HepG2 (cell line): Measurements from ENCODE around the gene RSL1D1. TPM values are rescaled to one million over a fixed set of nuclear protein-coding genes. Genes with fewer than 3 reads are reported as not detected.

Experiments
- BATF2 ChIP-seq: sonication (generic); formaldehyde crosslinking; IDR thresholded peaks from 2 replicates; pipeline ENCODE4 v1.8.0; 2022; ENCODE audit warnings: mild to moderate bottlenecking, missing genetic modification reagents, moderate library complexity
- CBX1 ChIP-seq: IDR thresholded peaks from one replicate; pipeline ENCODE4 v1.6.1; 2016; ENCODE audit warnings: antibody characterized with exemption, low read depth
- DPF2 ChIP-seq: sonication (generic); formaldehyde crosslinking; IDR thresholded peaks from 2 replicates; pipeline ENCODE4 v1.4.0; 2020; ENCODE audit warnings: mild to moderate bottlenecking, low read depth, missing genetic modification reagents, borderline replicate concordance
- ELF1 ChIP-seq: sonication (generic); formaldehyde crosslinking; IDR thresholded peaks from 2 replicates; pipeline ENCODE4 v1.4.0; 2020; ENCODE audit warnings: missing genetic modification reagents
- GATAD2A ChIP-seq: IDR thresholded peaks from 2 replicates; pipeline ENCODE4 v1.6.1; 2016
- HHEX ChIP-seq: IDR thresholded peaks from 2 replicates; pipeline ENCODE4 v1.6.1; 2016; ENCODE audit warnings: control low read depth
- IRF2 ChIP-seq: IDR thresholded peaks from 2 replicates; pipeline ENCODE4 v1.6.1; 2018; ENCODE audit warnings: missing genetic modification reagents, missing compliant biosample characterization
- KLF12 ChIP-seq: sonication (generic); formaldehyde crosslinking; IDR thresholded peaks from 2 replicates; pipeline ENCODE4 v1.4.0; 2020; ENCODE audit warnings: missing genetic modification reagents, borderline replicate concordance
- MAZ ChIP-seq, 2 experiments: sonication (generic) in 1 of 2; formaldehyde crosslinking in 1 of 2; IDR thresholded peaks; 2 replicates each; pipeline versions ENCODE4 v1.5.0 to v1.6.1; 2012 to 2020; ENCODE audit warnings: low read depth in 2 of 2, mild to moderate bottlenecking in 2 of 2, borderline replicate concordance in 1 of 2, improper control_type of control experiment in 1 of 2, low read length in 1 of 2, missing genetic modification reagents in 1 of 2, moderate library complexity in 1 of 2
- PAWR ChIP-seq: sonication (generic); formaldehyde crosslinking; IDR thresholded peaks from 2 replicates; pipeline ENCODE4 v1.4.0; 2020; ENCODE audit warnings: missing genetic modification reagents, mild to moderate bottlenecking, borderline replicate concordance
- PCBP2 ChIP-seq: fragments of 200-400 bp; formaldehyde crosslinking; optimal IDR thresholded peaks from 2 replicates; pipeline ENCODE3; 2018; ENCODE audit warnings: low read length, low read depth; ENCODE audit not compliant: poor library complexity, severe bottlenecking
- POLR2A ChIP-seq, 2 experiments: IDR thresholded peaks; 2 replicates each; pipeline ENCODE4 v1.6.1; 2011; ENCODE audit warnings: low read depth in 2 of 2, low read length in 2 of 2, mild to moderate bottlenecking in 1 of 2, moderate library complexity in 1 of 2; ENCODE audit not compliant: insufficient read depth in 1 of 2
- SNAPC2 ChIP-seq: sonication (generic); formaldehyde crosslinking; IDR thresholded peaks from 2 replicates; pipeline ENCODE4 v1.8.1; 2022; ENCODE audit warnings: mild to moderate bottlenecking, missing genetic modification reagents
- ZBTB42 ChIP-seq: sonication (generic); formaldehyde crosslinking; IDR thresholded peaks from 2 replicates; pipeline ENCODE4 v1.5.0; 2020; ENCODE audit warnings: mild to moderate bottlenecking, missing genetic modification reagents
- ZC3H13 ChIP-seq: sonication (generic); formaldehyde crosslinking; IDR thresholded peaks from 2 replicates; pipeline ENCODE4 v1.8.1; 2023; ENCODE audit warnings: mild to moderate bottlenecking, missing genetic modification reagents, moderate library complexity
- ZKSCAN5 ChIP-seq: sonication (generic); formaldehyde crosslinking; IDR thresholded peaks from 2 replicates; pipeline ENCODE4 v1.5.1; 2020; ENCODE audit warnings: mild to moderate bottlenecking, missing genetic modification reagents
- ZNF180 ChIP-seq: sonication (generic); formaldehyde crosslinking; IDR thresholded peaks from 2 replicates; pipeline ENCODE4 v1.4.0; 2020; ENCODE audit warnings: low read depth, missing genetic modification reagents, borderline replicate concordance
- ZNF407 ChIP-seq: sonication (generic); formaldehyde crosslinking; IDR thresholded peaks from one replicate; pipeline ENCODE4 v1.5.1; 2020; ENCODE audit warnings: mild to moderate bottlenecking, missing genetic modification reagents; ENCODE audit errors: not compliant biosample characterization
- ZNF704 ChIP-seq: sonication (generic); formaldehyde crosslinking; IDR thresholded peaks from 2 replicates; pipeline ENCODE4 v1.8.1; 2023; ENCODE audit warnings: mild to moderate bottlenecking, inconsistent platforms, moderate library complexity, missing genetic modification reagents, borderline replicate concordance
- ZSCAN29 ChIP-seq: sonication (generic); formaldehyde crosslinking; conservative IDR thresholded peaks from 2 replicates; pipeline ENCODE4 v1.4.0; 2020; ENCODE audit warnings: mild to moderate bottlenecking, missing genetic modification reagents
- polyA plus RNA-seq, 8 experiments: library from polyadenylated mRNA; depleted of rRNA in 3 of 8; stranded (reverse) in 7 of 8; unstranded in 1 of 8; fragments of >200 nt; fragmentation: Illumina TruSeq in 4 of 8; extraction: Trizol in 4 of 8; gene quantifications; 2 replicates each; pipeline versions ENCODE4 v1.2.1 to v1.2.3, GENCODE V29; 2011 to 2016; ENCODE audit warnings: low read depth in 4 of 8, missing spikeins in 1 of 8, mixed read lengths in 1 of 8; ENCODE audit not compliant: insufficient read depth in 1 of 8
- total RNA-seq, 5 experiments: library from RNA; depleted of rRNA; stranded (reverse); fragments of >200 nt; fragmentation: Illumina TruSeq; extraction: Trizol; gene quantifications; 2 replicates each; pipeline ENCODE4 v1.2.3, GENCODE V29; 2016; ENCODE audit warnings: low read depth in 1 of 5

RSL1D1 gene
- total and polyA plus RNA-seq, 2 of the 13 experiments (the other 11 are each of a cell fraction or from before 2014, with no cell fraction given): 187 to 343 TPM

DNA sequence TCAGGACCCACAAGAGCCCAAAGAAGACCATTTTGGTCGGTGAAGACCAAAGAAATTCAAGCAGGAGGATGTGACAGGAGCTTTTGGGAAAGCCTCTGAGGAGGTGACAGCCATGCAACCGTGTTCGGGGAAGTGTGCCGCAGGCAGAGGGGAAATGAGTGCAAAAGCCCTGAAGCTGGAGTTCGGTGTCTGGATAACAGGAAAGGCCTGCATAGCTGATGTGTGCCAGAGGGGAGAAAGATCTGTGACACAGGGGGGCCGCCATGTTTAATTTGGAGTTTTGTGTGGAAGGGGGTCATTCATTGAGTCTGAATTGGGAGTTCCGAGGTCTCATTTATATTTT, 53.4 kb downstream of the RSL1D1 start (continued):
- TF ChIP-seq PCBP2 (no peak), KLF12 (CRISPR knock-in tag) (0 out of 2 replicates have a peak, but pooled peaks have one; percentile 20), ZNF180 (CRISPR knock-in tag) (0 out of 2 replicates have a peak, but pooled peaks have one; percentile 34), POLR2A (IDR thresholded peaks at IDR 0.05; ENCODE audit: insufficient read depth in 1 of 2, low read depth in 2 of 2, low read length in 2 of 2) (no peak), SNAPC2 (CRISPR knock-in tag) (no peak), ZBTB42 (no peak), DPF2 (CRISPR knock-in tag) (no peak), ZKSCAN5 (CRISPR knock-in tag) (no peak), ZSCAN29 (no peak), HHEX (0 out of 2 replicates have a peak, but pooled peaks have one; percentile 39), ZC3H13 (peak; percentile 87; the same call in 1 of the 2 replicates), MAZ (IDR thresholded peaks at IDR 0.05; ENCODE audit: borderline replicate concordance, low read depth, low read length) (no peak), MAZ (CRISPR knock-in tag; IDR thresholded peaks at IDR 0.05; ENCODE audit: low read depth) (no peak), ELF1 (no peak), CBX1 (no peak), ZNF407 (CRISPR knock-in tag) (peak; percentile 90), ZNF704 (CRISPR knock-in tag) (peak; percentile 17; the same call in 1 of the 2 replicates), IRF2 (CRISPR knock-in tag) (no peak), PAWR (CRISPR knock-in tag) (0 out of 2 replicates have a peak, but pooled peaks have one; percentile 20), GATAD2A (CRISPR knock-in tag) (no peak), BATF2 (0 out of 2 replicates have a peak, but pooled peaks have one; percentile 42)
